Fibroblast of skin of right quadriceps (primary cell): ENCODE measurements around the gene CYP2C18.
"Not testable (repeated sequence)": the region's sequence is repeated elsewhere in the genome, so short reads cannot be mapped to it uniquely, and the experiment has no call there.

Experiments
- DNase-seq: peaks from one replicate; pipeline ENCODE4 v3.0.0-alpha.2; 2013

Gene CYP2C18

GRCh38 chr10:94683214-94684054, at the start of gene CYP2C18:
Gene CYP2C18, plus strand, starts transcription at chr10:94683729. Its CDS starts 91 bp downstream, at chr10:94683820.
- no peak for DNase-seq

- DNase-seq: not testable (repeated sequence)
Observed at GRCh38 chr10:94638097-94638496, 45.4 kb upstream of the CYP2C18 start.

GRCh38 chr10:94639902-94640301, 43.6 kb upstream of the CYP2C18 start:
- no peak for DNase-seq

DNA sequence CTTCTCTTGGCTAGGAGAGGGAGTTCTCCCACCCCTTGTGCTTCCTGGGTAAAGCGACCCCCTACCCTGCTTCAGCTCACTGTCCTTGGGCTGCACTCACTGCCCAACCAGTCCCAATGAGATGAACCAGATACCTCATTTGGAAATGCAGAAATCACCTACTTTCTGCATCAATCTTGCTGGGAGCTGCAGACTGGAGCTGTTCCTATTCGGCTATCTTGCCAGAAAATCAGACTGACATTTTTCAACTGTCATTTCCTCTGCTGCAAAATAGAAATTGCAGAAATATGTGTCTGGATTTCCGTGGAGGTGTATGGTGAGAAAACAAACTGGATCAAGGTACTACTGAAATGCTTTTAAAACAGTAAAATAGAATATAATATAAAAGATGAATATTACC, 43.0 kb upstream of the CYP2C18 start:
- no peak for DNase-seq

- no peak for DNase-seq
Observed at GRCh38 chr10:94641480-94641879, 42.0 kb upstream of the CYP2C18 start.

GRCh38 chr10:94644352-94644751, 39.2 kb upstream of the CYP2C18 start:
- DNase-seq: no peak

DNA sequence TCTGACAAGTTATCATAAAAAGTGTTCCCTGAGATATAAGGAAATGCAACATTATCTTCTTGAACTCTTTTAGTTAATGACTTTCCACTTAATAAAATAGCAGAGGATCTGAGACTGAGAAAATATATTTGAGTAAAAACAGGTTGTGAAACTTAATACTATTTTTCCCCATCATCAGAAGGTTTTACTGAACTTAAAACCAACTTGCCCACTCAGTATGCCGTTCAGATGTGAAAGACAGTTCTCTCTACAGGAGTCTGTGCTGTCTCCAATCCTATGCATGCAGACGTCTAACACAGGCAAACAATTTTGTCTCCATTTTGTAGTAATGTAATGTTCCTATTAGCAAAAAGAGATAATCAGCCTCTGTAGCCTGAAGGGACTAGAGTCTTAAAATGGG, 38.2 kb upstream of the CYP2C18 start:
- no peak for DNase-seq

DNA sequence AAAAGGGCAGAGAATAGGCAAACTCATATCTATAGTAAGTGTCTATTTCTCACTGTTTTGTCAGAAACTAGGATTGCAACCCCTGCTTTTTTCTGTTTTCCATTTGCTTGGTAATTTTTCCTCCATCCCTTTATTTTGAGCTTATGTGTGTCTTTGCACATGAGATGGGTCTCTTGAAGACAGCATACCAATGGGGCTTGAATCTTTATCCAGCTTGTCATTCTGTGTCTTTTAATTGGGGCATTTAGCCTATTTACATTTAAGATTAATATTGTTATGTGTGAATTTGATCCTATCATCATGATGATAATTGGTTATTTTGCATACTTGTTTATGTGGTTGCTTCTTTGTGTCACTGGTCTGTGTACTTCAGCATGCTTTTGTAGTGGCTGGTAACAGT, 28.3 kb upstream of the CYP2C18 start:
- DNase-seq: not testable (repeated sequence)

DNA sequence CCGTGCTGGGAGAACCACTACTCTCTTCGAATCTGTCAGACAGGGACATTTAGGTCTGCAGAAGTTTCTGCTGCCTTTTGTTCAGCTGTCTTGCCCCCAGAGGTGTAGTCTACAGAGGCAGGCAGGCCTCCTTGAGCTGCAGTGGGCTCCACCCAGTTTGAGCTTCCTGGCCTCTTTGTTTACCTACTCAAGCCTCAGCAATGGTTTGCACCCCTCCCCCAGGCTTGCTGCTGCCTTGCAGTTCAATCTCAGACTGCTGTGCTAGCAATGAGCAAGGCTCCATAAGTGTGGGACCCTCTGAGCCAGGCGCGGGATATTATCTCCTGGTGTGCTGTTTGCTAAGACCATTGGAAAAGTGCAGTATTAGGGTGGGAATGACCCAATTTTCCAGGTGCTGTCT, 20.5 kb upstream of the CYP2C18 start:
- not testable (repeated sequence) for DNase-seq

DNA sequence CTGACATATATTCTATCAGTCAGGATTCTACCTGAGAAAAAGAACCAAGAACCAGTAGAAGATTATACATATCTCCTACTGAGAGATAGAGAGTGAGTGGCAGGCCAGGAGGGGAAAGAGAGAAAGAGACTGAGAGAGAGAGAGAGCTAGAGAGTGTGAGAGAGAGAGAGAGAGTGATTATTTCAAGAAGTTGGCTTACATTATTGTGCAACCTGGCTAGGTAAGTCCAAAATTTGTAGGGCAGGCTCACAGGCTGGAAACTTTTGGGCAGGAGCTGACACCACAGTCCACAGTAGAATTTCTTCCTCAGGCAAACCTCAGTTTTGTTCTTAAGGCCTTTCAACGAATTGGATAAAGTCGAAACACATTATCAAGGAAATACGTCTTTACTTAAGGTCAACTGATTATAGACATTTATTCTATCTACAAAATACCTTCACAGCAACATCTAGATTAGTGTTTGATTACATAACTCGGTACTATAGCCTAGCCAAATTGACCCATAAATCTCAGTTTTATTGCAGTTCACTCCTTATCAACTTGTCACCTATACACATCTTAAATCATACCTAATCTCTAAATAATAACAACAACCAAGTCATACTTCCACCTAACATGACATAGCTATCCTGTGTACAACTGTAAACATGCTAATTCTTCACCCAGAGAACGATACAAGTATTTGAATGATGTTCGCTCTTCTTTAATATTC, 17.0 kb upstream of the CYP2C18 start:
- no peak for DNase-seq

DNA sequence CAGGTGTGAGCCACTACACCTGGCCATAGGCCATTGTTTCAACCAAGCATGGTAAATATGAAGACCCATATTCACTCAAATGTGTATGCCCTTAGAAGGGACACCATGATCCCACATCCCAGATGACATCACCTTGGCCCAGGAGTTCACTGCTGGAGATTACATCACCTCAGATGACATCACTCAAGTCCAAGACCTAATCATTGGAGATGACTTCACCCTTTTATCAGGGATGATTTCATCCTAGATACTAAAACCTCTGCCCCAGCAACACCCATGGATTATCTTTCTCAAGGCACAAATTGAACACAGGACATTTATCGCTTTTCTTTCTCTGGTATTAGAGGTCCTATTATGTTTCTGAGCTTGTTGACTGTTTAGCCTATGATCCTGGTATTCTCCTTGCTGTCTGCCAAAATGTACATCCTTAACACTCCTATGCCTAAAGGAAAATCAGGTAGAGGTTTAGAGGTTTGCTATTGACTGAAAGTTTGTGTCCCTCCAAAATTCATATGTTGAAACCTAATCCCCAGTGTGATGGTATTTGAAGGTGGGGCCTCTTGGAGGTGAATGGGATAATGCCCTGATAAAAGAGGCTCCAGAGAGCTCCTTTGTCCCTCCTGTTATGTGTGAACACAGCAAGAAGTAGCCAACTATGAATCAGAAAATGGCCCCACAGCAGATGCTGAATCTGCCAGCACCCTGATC, 9.8 kb upstream of the CYP2C18 start:
- no peak for DNase-seq

DNA sequence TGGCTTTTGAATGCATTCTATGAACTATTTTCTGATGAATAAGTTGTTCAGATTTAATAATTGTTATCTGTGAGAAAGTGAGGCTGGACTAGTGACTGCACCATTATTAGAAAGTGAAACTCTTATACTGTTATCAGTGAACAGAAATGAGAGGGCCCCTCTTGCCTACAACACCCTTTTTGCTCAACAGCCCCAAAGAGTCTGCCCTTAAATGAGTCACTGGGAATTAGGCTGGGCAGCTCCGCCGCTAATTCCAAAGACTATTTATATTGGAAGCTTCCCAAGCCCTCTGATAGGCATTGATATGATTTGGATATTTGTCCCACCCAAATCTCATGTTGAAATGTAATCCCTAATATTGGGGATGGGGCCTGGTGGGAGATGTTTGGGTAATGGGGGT, 7.0 kb upstream of the CYP2C18 start:
- DNase-seq: no peak

DNA sequence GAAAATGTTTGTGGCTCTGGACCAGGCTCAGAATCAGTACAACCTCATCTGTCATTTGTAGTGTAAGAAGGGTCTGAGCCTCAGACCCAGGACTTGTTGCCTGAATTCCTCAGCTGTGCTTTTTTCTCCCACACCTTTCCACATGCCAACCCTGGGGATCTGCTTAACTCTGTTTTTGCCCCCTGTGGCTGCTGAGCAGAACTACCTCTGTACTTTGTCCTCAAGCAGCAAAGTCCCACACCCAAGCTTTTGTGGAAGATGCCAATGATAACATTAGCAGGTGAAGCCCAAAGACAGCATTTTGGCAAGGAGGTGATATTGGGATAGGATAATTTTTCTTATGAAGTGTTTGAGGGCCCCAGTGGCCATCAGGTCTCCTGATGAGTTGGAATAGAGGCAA, 5.8 kb upstream of the CYP2C18 start:
- DNase-seq: no peak

DNA sequence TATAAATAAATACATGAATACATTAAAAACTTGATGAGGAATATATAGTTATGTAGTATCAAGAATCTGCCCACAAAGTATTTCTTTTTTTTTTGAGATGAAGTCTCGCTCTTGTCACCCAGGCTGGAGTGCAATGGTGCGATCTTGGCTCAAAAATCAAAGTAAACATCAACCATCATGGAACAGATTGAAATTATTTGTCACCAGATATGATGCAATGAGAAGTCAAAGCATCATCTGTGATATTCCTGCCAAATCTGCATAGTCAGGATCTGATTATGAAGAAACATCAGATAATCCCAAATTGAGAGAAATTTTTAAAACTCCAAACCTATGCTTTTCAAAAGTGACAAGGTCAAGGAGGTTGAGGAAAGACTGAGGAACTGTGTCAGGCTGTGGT, 5.1 kb upstream of the CYP2C18 start:
- no peak for DNase-seq

GRCh38 chr10:94680544-94680943, 3.0 kb upstream of the CYP2C18 start:
- DNase-seq: no peak

DNA sequence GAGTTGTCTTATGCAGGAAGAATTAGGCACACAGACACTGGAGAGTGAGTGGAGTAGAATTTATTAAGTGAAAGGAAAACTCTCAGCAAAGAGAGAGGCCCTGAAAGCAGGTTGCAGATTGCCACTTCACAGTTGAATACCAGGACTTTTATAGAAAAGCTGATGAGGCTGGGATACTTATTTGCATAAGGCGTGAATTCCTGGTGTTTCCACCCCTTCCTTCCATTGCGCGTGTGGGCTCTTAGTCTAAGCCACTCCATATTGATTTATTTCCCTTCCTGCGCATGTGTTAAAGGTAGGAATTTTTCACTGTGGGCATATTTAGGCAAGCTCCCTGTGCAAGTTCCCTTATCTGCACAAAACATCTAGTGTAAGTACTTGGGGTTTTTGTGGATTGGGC, 893 bp upstream of the CYP2C18 start:
- not testable (repeated sequence) for DNase-seq

DNA sequence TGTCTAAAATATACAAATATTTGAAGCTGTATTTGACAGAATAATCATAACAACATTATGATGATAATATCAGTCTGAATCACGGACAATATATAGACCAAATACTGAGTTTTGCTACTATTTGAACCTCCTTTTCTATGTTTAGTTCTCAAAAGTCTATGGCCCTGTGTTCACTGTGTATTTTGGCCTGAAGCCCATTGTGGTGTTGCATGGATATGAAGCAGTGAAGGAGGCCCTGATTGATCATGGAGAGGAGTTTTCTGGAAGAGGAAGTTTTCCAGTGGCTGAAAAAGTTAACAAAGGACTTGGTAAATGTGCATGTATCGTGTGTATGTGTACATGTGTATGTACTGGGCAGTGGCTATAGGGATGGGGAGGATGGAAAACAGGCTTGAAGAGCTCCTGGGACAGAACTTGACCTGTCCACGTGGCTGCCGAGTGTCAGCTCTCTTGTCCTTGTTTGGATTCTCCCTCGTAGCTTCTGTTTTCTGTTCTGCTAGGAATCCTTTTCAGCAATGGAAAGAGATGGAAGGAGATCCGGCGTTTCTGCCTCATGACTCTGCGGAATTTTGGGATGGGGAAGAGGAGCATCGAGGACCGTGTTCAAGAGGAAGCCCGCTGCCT, 4.2 kb downstream of the CYP2C18 start:
- no peak for DNase-seq

GRCh38 chr10:94706089-94706488, 22.6 kb downstream of the CYP2C18 start:
- DNase-seq: no peak

DNA sequence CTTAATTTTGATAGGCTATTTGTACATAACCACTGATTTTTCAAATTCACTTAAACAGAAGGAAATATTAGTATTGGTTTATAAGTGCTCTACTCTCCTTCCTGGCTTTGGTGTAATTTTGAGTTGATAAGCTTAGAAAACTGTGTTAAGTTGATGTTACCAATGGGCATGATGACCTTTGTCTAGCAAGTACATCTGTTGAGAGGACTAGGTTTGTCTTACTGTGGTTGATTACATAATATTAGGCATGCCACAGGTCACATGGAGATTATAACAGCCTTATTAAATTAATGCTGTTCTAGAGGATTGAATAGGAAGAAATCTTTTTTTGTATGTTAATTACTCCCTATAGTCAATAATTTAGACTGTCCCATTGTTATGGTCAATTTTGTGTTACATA, 27.0 kb downstream of the CYP2C18 start:
- no peak for DNase-seq

GRCh38 chr10:94725871-94726270, 42.3 kb downstream of the CYP2C18 start:
- no peak for DNase-seq

GRCh38 chr10:94735197-94735596, 51.7 kb downstream of the CYP2C18 start:
- no peak for DNase-seq

DNA sequence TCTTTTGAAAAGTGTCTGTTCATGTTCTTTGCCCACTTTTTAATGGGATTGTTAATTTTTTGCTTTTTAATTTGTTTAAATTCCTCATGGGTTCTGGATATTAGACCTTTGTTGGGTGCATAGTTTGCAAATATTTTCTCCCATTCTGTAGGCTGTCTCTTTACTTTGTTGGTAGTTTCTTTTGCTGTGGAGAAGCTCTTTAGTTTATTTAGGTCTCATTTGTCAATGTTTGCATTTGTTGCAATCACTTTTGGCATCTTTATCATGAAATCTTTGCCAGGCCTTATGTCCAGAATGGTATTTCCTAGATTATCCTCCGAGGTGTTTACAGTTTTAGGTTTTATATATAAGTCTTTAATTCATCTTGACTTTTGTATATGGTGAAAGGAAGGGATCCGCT, 55.1 kb downstream of the CYP2C18 start:
- DNase-seq: no peak

- DNase-seq: no peak
Observed at GRCh38 chr10:94747137-94747536, 63.6 kb downstream of the CYP2C18 start.
